CD4-positive, alpha-beta memory T cell (primary cell): ENCODE results near the gene AQP5. TPM values are rescaled to one million over a fixed set of nuclear protein-coding genes. Genes with fewer than 3 reads are reported as not detected.
"Not testable (repeated sequence)": the region's sequence is repeated elsewhere in the genome, so short reads cannot be mapped to it uniquely, and the experiment has no call there.

Experiments
- CTCF ChIA-PET: fragments of 350-600 bp; sonication (Branson Sonifier 250); formaldehyde crosslinking; loops from one replicate; lab custom pipeline; 2021; ENCODE audit warnings: inconsistent platforms; ENCODE audit not compliant: partially characterized antibody; lab: Charles Lee
- POLR2A ChIA-PET: fragments of 350-600 bp; sonication (Branson Sonifier 250); formaldehyde crosslinking; loops from one replicate; lab custom pipeline; 2021; ENCODE audit not compliant: partially characterized antibody; lab: Charles Lee
- DNase-seq, 5 donors: peaks; one replicate each; pipeline versions ENCODE4 v3.0.0 to v3.0.0-alpha.2; 2020 to 2022; ENCODE audit warnings: mixed read lengths in 1 of 5
- H3K27ac ChIP-seq: one replicate; pipeline ENCODE4 v1.7.0; 2013; ENCODE audit warnings: low read depth, low read length
- H3K27me3 ChIP-seq: 2 replicates; pipeline ENCODE4 v1.7.0; 2013; ENCODE audit warnings: mild to moderate bottlenecking, low read length, moderate library complexity; ENCODE audit not compliant: insufficient read depth
- H3K36me3 ChIP-seq: 2 replicates; pipeline ENCODE4 v1.7.0; 2013; ENCODE audit warnings: mild to moderate bottlenecking, low read length, moderate library complexity; ENCODE audit not compliant: insufficient read depth
- H3K4me1 ChIP-seq: 2 replicates; pipeline ENCODE4 v1.7.0; 2013; ENCODE audit warnings: mild to moderate bottlenecking, low read length, moderate library complexity; ENCODE audit not compliant: insufficient read depth
- H3K4me3 ChIP-seq, 2 donors: one replicate each; pipeline ENCODE4 v1.7.0; 2013; ENCODE audit warnings: low read length in 2 of 2, mild to moderate bottlenecking in 1 of 2
- H3K9me3 ChIP-seq, 2 donors: one replicate each; pipeline ENCODE4 v1.7.0; 2013; ENCODE audit warnings: low read length in 2 of 2, control low read depth in 1 of 2; ENCODE audit not compliant: control insufficient read depth in 1 of 2
- H3K27ac Mint-ChIP-seq, 7 donors: one replicate each; pipeline ENCODE4 v1.8.0; 2020 to 2021; ENCODE audit warnings: mixed read lengths in 7 of 7, mild to moderate bottlenecking in 6 of 7, inconsistent platforms in 3 of 7, moderate library complexity in 3 of 7
- H3K27me3 Mint-ChIP-seq, 2 donors: one replicate each; pipeline ENCODE4 v1.8.0; 2020 to 2021; ENCODE audit warnings: mixed read lengths in 2 of 2
- H3K36me3 Mint-ChIP-seq, 2 donors: one replicate each; pipeline ENCODE4 v1.8.0; 2020 to 2021; ENCODE audit warnings: mixed read lengths in 2 of 2, inconsistent platforms in 1 of 2, mild to moderate bottlenecking in 1 of 2
- H3K4me1 Mint-ChIP-seq, 4 donors: one replicate each; pipeline ENCODE4 v1.8.0; 2020 to 2021; ENCODE audit warnings: mixed read lengths in 4 of 4, mild to moderate bottlenecking in 1 of 4
- H3K4me3 Mint-ChIP-seq, 8 donors: one replicate each; pipeline ENCODE4 v1.8.0; 2020 to 2021; ENCODE audit warnings: mixed read lengths in 8 of 8, mild to moderate bottlenecking in 7 of 8, moderate library complexity in 6 of 8, inconsistent platforms in 3 of 8
- H3K9me3 Mint-ChIP-seq, 8 donors: one replicate each; pipeline ENCODE4 v1.8.0; 2020 to 2021; ENCODE audit warnings: mixed read lengths in 8 of 8, mild to moderate bottlenecking in 5 of 8, inconsistent platforms in 3 of 8, moderate library complexity in 1 of 8
- intact Hi-C: fragments of 100-400 bp; cut with micrococcal nuclease; formaldehyde crosslinking; loops from one replicate; pipeline ENCODE4 v1.15.1; 2023
- polyA plus RNA-seq, 2 donors: library from polyadenylated mRNA; unstranded; fragments of 300-500 nt; fragmentation: Illumina TruSeq; gene quantifications; one replicate each; pipeline ENCODE4 v1.2.3, GENCODE V29; 2021
- total RNA-seq, 2 experiments: library from RNA; stranded (reverse); gene quantifications; one replicate each; pipeline ENCODE4 v1.2.3, GENCODE V29; 2021

The AQP5 gene
- total and polyA plus RNA-seq, 4 experiments from 2014 or later: not detected

GRCh38 chr12:49987625-49988303 is 26.1 kb downstream of the AQP5 start:
- Mint-ChIP-seq H3K4me1 (no peaks in the 10 kb centered on the region), H3K4me3 (no peak overlapping the region), H3K27ac (no peak overlapping the region), H3K9me3 (no peaks in the 10 kb centered on the region), H3K36me3 (peaks cover 11 to 29% of the 10 kb centered on the region in 2 donors), H3K27me3 (no peaks in the 10 kb centered on the region)
- no peak overlapping the region for H3K27ac ChIP-seq
- no peaks in the 10 kb centered on the region for H3K27me3 ChIP-seq
- ChIA-PET POLR2A (no interaction called here), CTCF (interaction anchor here (3.0 kb wide), 1 partner anchor 20 kb away, joined by 10 read pairs; no protein-coding TSS in a partner anchor)
- no peak for DNase-seq
- H3K4me3 ChIP-seq: no peak overlapping the region
- H3K9me3 ChIP-seq: no peaks in the 10 kb centered on the region
- intact Hi-C loops: no loop called here
- no peaks in the 10 kb centered on the region for H3K4me1 ChIP-seq
- H3K36me3 ChIP-seq: no peaks in the 10 kb centered on the region

GRCh38 chr12:49989400-49989799 is 27.7 kb downstream of the AQP5 start:
- H3K27me3 ChIP-seq: not testable (repeated sequence)

GRCh38 chr12:49990273-49990672 is 28.6 kb downstream of the AQP5 start:
- Histone ChIP-seq H3K4me1 (no peaks in the 10 kb centered on the region), H3K27ac (no peak overlapping the region), H3K36me3 (no peaks in the 10 kb centered on the region), H3K4me3 (no peak overlapping the region), H3K27me3 (no peaks in the 10 kb centered on the region), H3K9me3 (no peaks in the 10 kb centered on the region)
- H3K27ac Mint-ChIP-seq: no peak overlapping the region
- H3K4me1 Mint-ChIP-seq: no peaks in the 10 kb centered on the region
- ChIA-PET CTCF (interaction anchor here (1.1 to 1.6 kb wide), 5 partner anchors 20 to 84 kb away, joined by 3 to 5 read pairs (median 4); no protein-coding TSS in a partner anchor), POLR2A (no interaction called here)
- intact Hi-C loops: no loop called here
- no peak for DNase-seq
- no peaks in the 10 kb centered on the region for H3K9me3 Mint-ChIP-seq
- H3K4me3 Mint-ChIP-seq: no peak overlapping the region
- peaks cover 28 to 44% of the 10 kb centered on the region in 2 donors for H3K36me3 Mint-ChIP-seq
- H3K27me3 Mint-ChIP-seq: no peaks in the 10 kb centered on the region

More at GRCh38 chr12:49989400-49989799, 27.7 kb downstream of the AQP5 start:
- H3K36me3 Mint-ChIP-seq: peaks cover 24 to 40% of the 10 kb centered on the region in 2 donors
- DNase-seq, H3K9me3 Mint-ChIP-seq, intact Hi-C loops, H3K4me3 ChIP-seq, H3K27ac Mint-ChIP-seq, H3K36me3 ChIP-seq, H3K4me1 Mint-ChIP-seq, H3K4me3 Mint-ChIP-seq, H3K27ac ChIP-seq, POLR2A ChIA-PET, H3K27me3 Mint-ChIP-seq, H3K4me1 ChIP-seq, H3K9me3 ChIP-seq: not testable (repeated sequence)
- CTCF ChIA-PET: interaction anchor here (0.5 to 1.8 kb wide), 6 partner anchors 20 to 297 kb away, joined by 3 to 5 read pairs (median 4); no protein-coding TSS in a partner anchor

GRCh38 chr12:49998453-49998852 is 36.8 kb downstream of the AQP5 start:
- no peaks in the 10 kb centered on the region for H3K27me3 Mint-ChIP-seq
- CTCF ChIA-PET: interaction anchor here (1.6 kb wide), 1 partner anchor 31 kb away, joined by 6 read pairs; no protein-coding TSS in a partner anchor
- peaks cover 29 to 41% of the 10 kb centered on the region in 2 donors for H3K36me3 Mint-ChIP-seq
- Histone ChIP-seq H3K36me3 (peaks cover 3% of the 10 kb centered on the region), H3K27me3 (no peaks in the 10 kb centered on the region), H3K27ac (no peak overlapping the region), H3K9me3 (no peaks in the 10 kb centered on the region), H3K4me3 (no peak overlapping the region), H3K4me1 (no peaks in the 10 kb centered on the region)
- intact Hi-C loops: no loop called here
- H3K4me3 Mint-ChIP-seq: no peak overlapping the region
- DNase-seq: no peak
- no peaks in the 10 kb centered on the region for H3K4me1 Mint-ChIP-seq
- POLR2A ChIA-PET: no interaction called here
- H3K27ac Mint-ChIP-seq: no peak overlapping the region
- H3K9me3 Mint-ChIP-seq: no peaks in the 10 kb centered on the region

- no peak overlapping the region for H3K4me3 Mint-ChIP-seq
- CTCF ChIA-PET: interaction anchor here (0.7 to 1.9 kb wide), 3 partner anchors 37 to 937 kb away, joined by 3 to 5 read pairs (median 3); no protein-coding TSS in a partner anchor
Observed at GRCh38 chr12:50003595-50003994, 41.9 kb downstream of the AQP5 start.

GRCh38 chr12:50004696-50005095 is 43.0 kb downstream of the AQP5 start:
- no peak overlapping the region for H3K27ac ChIP-seq
- Mint-ChIP-seq H3K9me3 (no peaks in the 10 kb centered on the region), H3K4me1 (peaks cover 4 to 22% (median 14%) of the 10 kb centered on the region in 4 donors), H3K36me3 (peaks cover 8 to 31% of the 10 kb centered on the region in 2 donors), H3K4me3 (no peak overlapping the region), H3K27ac (no peak overlapping the region), H3K27me3 (no peaks in the 10 kb centered on the region)
- peaks cover 4% of the 10 kb centered on the region for H3K4me1 ChIP-seq
- no peaks in the 10 kb centered on the region for H3K27me3 ChIP-seq
- ChIA-PET POLR2A (no interaction called here), CTCF (interaction anchor here (1.3 to 1.9 kb wide), 2 partner anchors 34 to 38 kb away, joined by 4 to 5 read pairs; no protein-coding TSS in a partner anchor)
- H3K4me3 ChIP-seq: no peak overlapping the region
- no peaks in the 10 kb centered on the region for H3K9me3 ChIP-seq
- intact Hi-C loops: no loop called here
- no peak for DNase-seq
- no peaks in the 10 kb centered on the region for H3K36me3 ChIP-seq

More at GRCh38 chr12:50003595-50003994, 41.9 kb downstream of the AQP5 start:
- POLR2A ChIA-PET: no interaction called here
- Mint-ChIP-seq H3K27me3 (no peaks in the 10 kb centered on the region), H3K36me3 (peaks cover 11 to 37% of the 10 kb centered on the region in 2 donors), H3K4me1 (peaks cover 4 to 18% (median 14%) of the 10 kb centered on the region in 4 donors), H3K27ac (peak overlapping the region in 1 of 7 donors; percentile 61), H3K9me3 (no peaks in the 10 kb centered on the region)
- H3K36me3 ChIP-seq: peaks cover 3% of the 10 kb centered on the region
- H3K27ac ChIP-seq: no peak overlapping the region
- H3K4me1 ChIP-seq: peaks cover 4% of the 10 kb centered on the region
- DNase-seq: no peak
- H3K27me3 ChIP-seq: no peaks in the 10 kb centered on the region
- H3K4me3 ChIP-seq: no peak overlapping the region
- intact Hi-C loops: no loop called here
- H3K9me3 ChIP-seq: no peaks in the 10 kb centered on the region

- Mint-ChIP-seq H3K4me1 (peaks cover 4 to 23% (median 14%) of the 10 kb centered on the region in 4 donors), H3K27ac (peak overlapping the region in 1 of 7 donors; percentile 5), H3K36me3 (peaks cover 10 to 32% of the 10 kb centered on the region in 2 donors), H3K9me3 (no peaks in the 10 kb centered on the region), H3K4me3 (no peak overlapping the region), H3K27me3 (no peaks in the 10 kb centered on the region)
- Histone ChIP-seq H3K27ac (no peak overlapping the region), H3K27me3 (no peaks in the 10 kb centered on the region), H3K36me3 (no peaks in the 10 kb centered on the region), H3K4me1 (peaks cover 4% of the 10 kb centered on the region), H3K9me3 (no peaks in the 10 kb centered on the region), H3K4me3 (no peak overlapping the region)
- intact Hi-C loops: no loop called here
- DNase-seq: no peak
- ChIA-PET POLR2A (interaction anchor here (2.5 kb wide), 1 partner anchor 21 kb away, joined by 10 read pairs; the partner anchor contains the start of gene RACGAP1), CTCF (interaction anchor here (1.3 to 1.9 kb wide), 2 partner anchors 34 to 38 kb away, joined by 4 to 5 read pairs; no protein-coding TSS in a partner anchor)
Observed at GRCh38 chr12:50005175-50005574, 43.5 kb downstream of the AQP5 start.
